Panc1 (cell line): Measurements from ENCODE around the gene HILPDA. TPM values are rescaled to one million over a fixed set of nuclear protein-coding genes. Genes with fewer than 3 reads are reported as not detected.

Experiments
- ATAC-seq: fragments of 200-7000 bp; cut with Tn5 transposase; 2 replicates; pipeline ENCODE4 v1.9.1; 2020; ENCODE audit warnings: mild to moderate bottlenecking, moderate library complexity
- BruUV-seq: library from RNA; stranded (reverse); fragments of 400-500 nt; replicated peaks from 2 replicates; lab custom pipeline; 2021; lab: Mats Ljungman, UMichigan
- CTCF ChIA-PET: fragments of 300-600 bp; sonication (Branson Sonifier 250); formaldehyde crosslinking; loops from one replicate; lab custom pipeline; 2022; ENCODE audit warnings: antibody characterized with exemption; lab: Charles Lee
- POLR2A ChIA-PET: fragments of 300-600 bp; sonication (Branson Sonifier 250); formaldehyde crosslinking; loops from one replicate; lab custom pipeline; 2022; ENCODE audit warnings: antibody characterized with exemption; lab: Charles Lee
- DNase-seq: peaks from one replicate; pipeline ENCODE4 v3.0.0-alpha.2; 2010; ENCODE audit warnings: low read depth, low spot score
- H3K27ac ChIP-seq: 2 replicates; pipeline ENCODE4 v1.5.1; 2011; ENCODE audit warnings: mild to moderate bottlenecking, low read length, inconsistent platforms
- H3K27me3 ChIP-seq: fragments of 200-500 bp; sonication (Bioruptor generic); 2 replicates; pipeline ENCODE4 v1.6.0; 2014; ENCODE audit warnings: low read length, inconsistent platforms; ENCODE audit not compliant: control insufficient read depth, insufficient read depth
- H3K36me3 ChIP-seq: fragments of 200-500 bp; sonication (Bioruptor generic); 2 replicates; pipeline ENCODE4 v1.5.1; 2014; ENCODE audit warnings: inconsistent platforms, mild to moderate bottlenecking, low read length, moderate library complexity; ENCODE audit not compliant: control insufficient read depth, insufficient read depth
- H3K4me1 ChIP-seq: 2 replicates; pipeline ENCODE4 v1.5.1; 2011; ENCODE audit warnings: inconsistent platforms, mild to moderate bottlenecking, low read length, moderate library complexity; ENCODE audit not compliant: control insufficient read depth, insufficient read depth
- H3K4me3 ChIP-seq, 2 experiments: 2 replicates each; pipeline ENCODE4 v1.5.1; 2011 to 2012; ENCODE audit warnings: low read depth in 2 of 2, low read length in 2 of 2, mild to moderate bottlenecking in 2 of 2, inconsistent platforms in 1 of 2, moderate library complexity in 1 of 2
- H3K9me3 ChIP-seq: fragments of 200-500 bp; sonication (Bioruptor generic); 2 replicates; pipeline ENCODE4 v1.5.1; 2014; ENCODE audit warnings: low read depth, mild to moderate bottlenecking, inconsistent platforms, low read length, moderate library complexity; ENCODE audit not compliant: control insufficient read depth, insufficient read depth
- POLR2AphosphoS5 ChIP-seq: IDR thresholded peaks from 2 replicates; pipeline ENCODE4 v1.6.1; 2012; ENCODE audit warnings: mild to moderate bottlenecking, low read depth, low read length, moderate library complexity
- REST ChIP-seq, 2 experiments: IDR thresholded peaks; 2 replicates each; pipeline ENCODE4 v1.6.1; 2011 to 2012; ENCODE audit warnings: low read depth in 2 of 2, control low read depth in 1 of 2, low read length in 1 of 2, mild to moderate bottlenecking in 1 of 2, moderate library complexity in 1 of 2; ENCODE audit not compliant: insufficient read depth in 1 of 2
- SIN3A ChIP-seq: IDR thresholded peaks from 2 replicates; pipeline ENCODE4 v1.6.1; 2012; ENCODE audit warnings: low read depth, mild to moderate bottlenecking, low read length, moderate library complexity, borderline replicate concordance; ENCODE audit not compliant: insufficient read depth
- TCF7L2 ChIP-seq: IDR thresholded peaks from 2 replicates; pipeline ENCODE4 v1.6.1; 2011; ENCODE audit warnings: mild to moderate bottlenecking, low read depth, low read length, inconsistent platforms
- in situ Hi-C: cut with HindIII; loops from 2 replicates; pipeline ENCODE4 v1.10.0; 2016; ENCODE audit warnings: low sequenced_read_pairs, low pct_unique_long_range_greater_than_20kb
- intact Hi-C: fragments of 100-400 bp; cut with micrococcal nuclease; formaldehyde crosslinking; loops from one replicate; pipeline ENCODE4 v1.10.0; 2022; ENCODE audit not compliant: unreplicated experiment
- total RNA-seq: library from RNA; stranded (reverse); gene quantifications from one replicate; pipeline ENCODE4 v1.2.1, GENCODE V29; 2021; ENCODE audit not compliant: unreplicated experiment
- TF ChIP-seq, protein P1 (sequence below): fragments of 450-650 bp; IDR thresholded peaks from 2 replicates; pipeline ENCODE4 v1.5.1; 2017; ENCODE audit warnings: mild to moderate bottlenecking

The HILPDA gene
- total RNA-seq, 1 experiment from 2014 or later: 70.8 TPM

- Histone ChIP-seq H3K4me3 (no peak overlapping the region), H3K27me3 (no peaks in the 10 kb centered on the region), H3K36me3 (no peaks in the 10 kb centered on the region), H3K9me3 (no peaks in the 10 kb centered on the region), H3K4me1 (peaks cover 72% of the 10 kb centered on the region), H3K27ac (peak overlapping the region; percentile 97)
- TF ChIP-seq TCF7L2 (no peak), SIN3A (no peak), REST (IDR thresholded peaks at IDR 0.05; ENCODE audit: insufficient read depth in 1 of 2, low read depth in 2 of 2, low read length in 1 of 2) (no peak), POLR2AphosphoS5 (no peak)
- TF ChIP-seq, protein P1, sequence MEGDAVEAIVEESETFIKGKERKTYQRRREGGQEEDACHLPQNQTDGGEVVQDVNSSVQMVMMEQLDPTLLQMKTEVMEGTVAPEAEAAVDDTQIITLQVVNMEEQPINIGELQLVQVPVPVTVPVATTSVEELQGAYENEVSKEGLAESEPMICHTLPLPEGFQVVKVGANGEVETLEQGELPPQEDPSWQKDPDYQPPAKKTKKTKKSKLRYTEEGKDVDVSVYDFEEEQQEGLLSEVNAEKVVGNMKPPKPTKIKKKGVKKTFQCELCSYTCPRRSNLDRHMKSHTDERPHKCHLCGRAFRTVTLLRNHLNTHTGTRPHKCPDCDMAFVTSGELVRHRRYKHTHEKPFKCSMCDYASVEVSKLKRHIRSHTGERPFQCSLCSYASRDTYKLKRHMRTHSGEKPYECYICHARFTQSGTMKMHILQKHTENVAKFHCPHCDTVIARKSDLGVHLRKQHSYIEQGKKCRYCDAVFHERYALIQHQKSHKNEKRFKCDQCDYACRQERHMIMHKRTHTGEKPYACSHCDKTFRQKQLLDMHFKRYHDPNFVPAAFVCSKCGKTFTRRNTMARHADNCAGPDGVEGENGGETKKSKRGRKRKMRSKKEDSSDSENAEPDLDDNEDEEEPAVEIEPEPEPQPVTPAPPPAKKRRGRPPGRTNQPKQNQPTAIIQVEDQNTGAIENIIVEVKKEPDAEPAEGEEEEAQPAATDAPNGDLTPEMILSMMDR: no peak
- no peak for ATAC-seq
- ChIA-PET CTCF (interaction anchor here (7.8 kb wide), 1 partner anchor 29 kb away, joined by 133 read pairs; no protein-coding TSS in a partner anchor), POLR2A (interaction anchor here (1.0 kb wide), 1 partner anchor 22 kb away, joined by 3 read pairs; no protein-coding TSS in a partner anchor)
- in situ Hi-C loops: no loop called here
- no peak for DNase-seq
- BruUV-seq: no TSS peak
- intact Hi-C loops: no loop called here
Observed at GRCh38 chr7:128431754-128432153, 23.9 kb upstream of the HILPDA start.

- in situ Hi-C loops: no loop called here
- Histone ChIP-seq H3K27me3 (no peaks in the 10 kb centered on the region), H3K4me3 (peak overlapping the region in 1 of 2 experiments; percentile 14; a peak in 2 of 4 replicates), H3K36me3 (no peaks in the 10 kb centered on the region), H3K4me1 (peaks cover 56% of the 10 kb centered on the region), H3K27ac (peak overlapping the region; percentile 97), H3K9me3 (no peaks in the 10 kb centered on the region)
- intact Hi-C loops: loop anchor here (2.0 kb wide), 1 partner anchor 24 kb away; no protein-coding TSS in a partner anchor
- CTCF ChIA-PET: interaction anchor here (0.6 to 1.5 kb wide), 5 partner anchors 10 to 37 kb away, joined by 3 to 9 read pairs (median 4); no protein-coding TSS in a partner anchor
- ATAC-seq (peak; percentile 83), DNase-seq (no peak)
- BruUV-seq: no TSS peak
- TF ChIP-seq POLR2AphosphoS5 (no peak), TCF7L2 (no peak), REST (IDR thresholded peaks at IDR 0.05; ENCODE audit: insufficient read depth in 1 of 2, low read depth in 2 of 2, low read length in 1 of 2) (no peak; a peak in 1 of 4 replicates), SIN3A (no peak)
- TF ChIP-seq, protein P1: no peak
- POLR2A ChIA-PET: interaction anchor here (0.6 to 1.5 kb wide), 3 partner anchors 9 to 25 kb away, joined by 3 to 5 read pairs (median 3); no protein-coding TSS in a partner anchor
Observed at GRCh38 chr7:128434413-128435326, 21.0 kb upstream of the HILPDA start.
